Effector memory CD4-positive, alpha-beta T cell (primary cell): ENCODE results near the gene DYSF.

ENCODE experiments used
- DNase-seq, 3 donors: peaks; one replicate each; pipeline ENCODE4 v3.0.0-alpha.2; 2020
- H3K27ac ChIP-seq: 2 replicates; pipeline ENCODE4 v1.7.0; 2013; ENCODE audit warnings: mild to moderate bottlenecking, low read length, moderate library complexity; ENCODE audit not compliant: insufficient read depth, poor library complexity, severe bottlenecking
- H3K27me3 ChIP-seq: replicated peaks from 2 replicates; pipeline ENCODE4 v1.7.0; 2013; ENCODE audit warnings: mild to moderate bottlenecking, low read length; ENCODE audit not compliant: insufficient read depth, control insufficient read depth, poor library complexity, severe bottlenecking
- H3K36me3 ChIP-seq: 2 replicates; pipeline ENCODE4 v1.7.0; 2013; ENCODE audit warnings: mild to moderate bottlenecking, low read length, moderate library complexity; ENCODE audit not compliant: control insufficient read depth, insufficient read depth
- H3K4me1 ChIP-seq: 2 replicates; pipeline ENCODE4 v1.7.0; 2013; ENCODE audit warnings: low read length, mild to moderate bottlenecking; ENCODE audit not compliant: control insufficient read depth, insufficient read depth, poor library complexity, severe bottlenecking
- H3K4me3 ChIP-seq: 2 replicates; pipeline ENCODE4 v1.7.0; 2013; ENCODE audit warnings: low read length, low read depth, mild to moderate bottlenecking; ENCODE audit not compliant: insufficient read depth, poor library complexity, severe bottlenecking
- H3K9me3 ChIP-seq: 2 replicates; pipeline ENCODE4 v1.7.0; 2013; ENCODE audit warnings: mild to moderate bottlenecking, low read length, moderate library complexity; ENCODE audit not compliant: control insufficient read depth

Gene DYSF

GRCh38 chr2:71700658-71701397 lies 247.5 kb downstream of the DYSF start:
- H3K9me3 ChIP-seq: no peaks in the 10 kb centered on the region
- H3K27ac ChIP-seq: no peak overlapping the region
- no peak overlapping the region for H3K4me3 ChIP-seq
- H3K4me1 ChIP-seq: no peaks in the 10 kb centered on the region
- no peaks in the 10 kb centered on the region for H3K36me3 ChIP-seq
- no peak for DNase-seq
- H3K27me3 ChIP-seq: no peaks in the 10 kb centered on the region

GRCh38 chr2:71702071-71702970 lies 249.0 kb downstream of the DYSF start:
- H3K27me3 ChIP-seq: no peaks in the 10 kb centered on the region
- no peaks in the 10 kb centered on the region for H3K4me1 ChIP-seq
- no peaks in the 10 kb centered on the region for H3K9me3 ChIP-seq
- DNase-seq: no peak
- no peaks in the 10 kb centered on the region for H3K36me3 ChIP-seq
- H3K27ac ChIP-seq: no peak overlapping the region
- H3K4me3 ChIP-seq: no peak overlapping the region

DNA sequence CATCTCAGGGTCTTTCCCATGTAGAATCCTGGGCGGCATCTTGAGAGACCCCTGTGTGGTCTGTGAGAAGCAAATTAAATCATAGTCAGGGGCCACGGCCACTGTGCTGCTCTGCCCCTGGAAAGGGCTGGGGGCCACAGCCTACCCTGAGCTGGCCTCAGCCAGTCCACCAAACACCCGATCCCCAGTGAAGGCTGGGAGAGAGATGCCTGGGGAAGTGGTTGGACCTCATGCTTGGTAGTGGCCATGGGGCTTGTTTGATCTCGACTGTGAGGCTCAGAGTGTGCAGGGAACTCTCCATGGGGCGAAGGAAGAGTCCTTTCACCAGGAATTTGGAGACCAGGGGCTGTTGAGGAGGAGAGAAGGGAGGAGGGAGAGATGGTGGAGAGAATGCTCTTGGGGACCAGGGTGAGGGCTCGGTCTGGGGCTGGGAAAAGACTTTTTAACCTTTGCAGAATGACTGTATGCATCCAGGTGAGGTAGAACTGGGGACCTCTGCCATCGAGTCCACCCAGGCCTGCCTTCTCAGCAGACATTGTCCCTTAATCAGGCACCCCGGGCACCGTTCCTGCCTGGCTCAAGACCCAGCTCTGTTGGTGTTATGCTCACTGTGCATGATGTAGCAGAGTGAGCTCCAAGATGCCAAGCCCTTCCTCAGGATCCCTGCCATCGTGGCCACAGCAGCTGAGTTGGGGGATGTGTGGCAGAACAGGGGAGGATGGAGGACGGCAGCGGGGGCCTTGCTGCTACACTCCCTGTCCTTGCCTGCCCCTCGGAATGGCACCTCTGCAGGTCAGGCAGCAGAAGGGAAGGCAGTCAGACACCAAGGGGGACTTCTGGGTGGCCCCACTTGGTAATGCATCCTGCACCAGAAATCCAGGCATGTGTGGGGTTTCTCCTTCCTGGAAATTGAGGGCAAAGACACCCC lies 249.9 kb downstream of the DYSF start:
- H3K27ac ChIP-seq: no peak overlapping the region
- no peak overlapping the region for H3K4me3 ChIP-seq
- no peaks in the 10 kb centered on the region for H3K9me3 ChIP-seq
- H3K36me3 ChIP-seq: no peaks in the 10 kb centered on the region
- no peaks in the 10 kb centered on the region for H3K27me3 ChIP-seq
- no peaks in the 10 kb centered on the region for H3K4me1 ChIP-seq
- no peak for DNase-seq

- no peaks in the 10 kb centered on the region for H3K9me3 ChIP-seq
- no peak for DNase-seq
- H3K27ac ChIP-seq: no peak overlapping the region
- H3K4me1 ChIP-seq: no peaks in the 10 kb centered on the region
- no peaks in the 10 kb centered on the region for H3K27me3 ChIP-seq
- H3K4me3 ChIP-seq: no peak overlapping the region
- no peaks in the 10 kb centered on the region for H3K36me3 ChIP-seq
Observed at GRCh38 chr2:71704131-71704561, 250.8 kb downstream of the DYSF start.

DNA sequence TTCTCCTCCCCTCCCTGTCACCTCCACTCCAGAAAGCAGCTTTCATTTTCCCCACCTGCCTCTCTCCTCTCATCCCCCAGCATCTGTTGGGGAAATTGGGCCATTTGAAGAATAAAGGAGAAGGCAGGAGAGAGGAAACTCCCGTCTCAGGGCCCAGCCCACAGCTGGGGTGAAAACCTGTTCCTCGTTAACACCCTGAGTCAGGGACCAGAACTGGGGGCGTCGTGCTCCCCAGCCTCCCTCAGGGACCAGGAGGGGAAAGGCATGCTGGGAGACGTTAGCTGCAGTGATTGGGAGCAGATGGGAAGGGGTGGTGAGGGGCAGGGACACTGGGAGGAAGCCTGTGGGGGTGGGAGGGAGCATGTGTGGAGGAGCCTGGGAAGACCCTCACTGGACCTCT lies 251.3 kb downstream of the DYSF start:
- DNase-seq: no peak
- H3K27ac ChIP-seq: no peak overlapping the region
- no peaks in the 10 kb centered on the region for H3K27me3 ChIP-seq
- no peak overlapping the region for H3K4me3 ChIP-seq
- no peaks in the 10 kb centered on the region for H3K9me3 ChIP-seq
- H3K4me1 ChIP-seq: no peaks in the 10 kb centered on the region
- H3K36me3 ChIP-seq: no peaks in the 10 kb centered on the region

- no peak for DNase-seq
- Histone ChIP-seq H3K27ac (no peak overlapping the region), H3K4me1 (no peaks in the 10 kb centered on the region), H3K4me3 (no peak overlapping the region), H3K36me3 (no peaks in the 10 kb centered on the region), H3K27me3 (no peaks in the 10 kb centered on the region), H3K9me3 (no peaks in the 10 kb centered on the region)
Observed at GRCh38 chr2:71705171-71705960, 252.0 kb downstream of the DYSF start.

GRCh38 chr2:71706121-71706520 lies 252.8 kb downstream of the DYSF start:
- DNase-seq: no peak
- Histone ChIP-seq H3K9me3 (no peaks in the 10 kb centered on the region), H3K27me3 (no peaks in the 10 kb centered on the region)

GRCh38 chr2:71706836-71707235 lies 253.5 kb downstream of the DYSF start:
- no peak for DNase-seq
- Histone ChIP-seq H3K27me3 (no peaks in the 10 kb centered on the region), H3K4me1 (no peaks in the 10 kb centered on the region), H3K27ac (no peak overlapping the region), H3K36me3 (no peaks in the 10 kb centered on the region), H3K9me3 (no peaks in the 10 kb centered on the region), H3K4me3 (no peak overlapping the region)

More at GRCh38 chr2:71706121-71706520, 252.8 kb downstream of the DYSF start:
- Histone ChIP-seq H3K4me3 (no peak overlapping the region), H3K27ac (no peak overlapping the region), H3K4me1 (no peaks in the 10 kb centered on the region), H3K36me3 (no peaks in the 10 kb centered on the region)
